Fibroblast of the aortic adventitia (primary cell): Measurements from ENCODE around the gene FARP1. TPM values are rescaled to one million over a fixed set of nuclear protein-coding genes. Genes with fewer than 3 reads are reported as not detected.

Experiments
- DNase-seq: peaks from one replicate; pipeline ENCODE4 v3.0.0-alpha.2; 2010; ENCODE audit warnings: low read depth
- H3K4me3 ChIP-seq: 2 replicates; pipeline ENCODE4 v1.5.1; 2011; ENCODE audit warnings: low read depth, mild to moderate bottlenecking, control low read depth, low read length, moderate library complexity
- total RNA-seq: library from RNA; depleted of rRNA; stranded (reverse); fragments of >200 nt; gene quantifications from 2 replicates; pipeline ENCODE4 v1.2.3, GENCODE V29; 2012; ENCODE audit warnings: low replicate concordance
- TF ChIP-seq, protein P1 (sequence below): IDR thresholded peaks from 2 replicates; pipeline ENCODE4 v1.5.1; 2011; ENCODE audit warnings: mild to moderate bottlenecking, low read length, control low read depth, inconsistent platforms; ENCODE audit not compliant: insufficient read depth

Gene FARP1
- total RNA-seq, 1 donor, result 16.2 TPM

DNA sequence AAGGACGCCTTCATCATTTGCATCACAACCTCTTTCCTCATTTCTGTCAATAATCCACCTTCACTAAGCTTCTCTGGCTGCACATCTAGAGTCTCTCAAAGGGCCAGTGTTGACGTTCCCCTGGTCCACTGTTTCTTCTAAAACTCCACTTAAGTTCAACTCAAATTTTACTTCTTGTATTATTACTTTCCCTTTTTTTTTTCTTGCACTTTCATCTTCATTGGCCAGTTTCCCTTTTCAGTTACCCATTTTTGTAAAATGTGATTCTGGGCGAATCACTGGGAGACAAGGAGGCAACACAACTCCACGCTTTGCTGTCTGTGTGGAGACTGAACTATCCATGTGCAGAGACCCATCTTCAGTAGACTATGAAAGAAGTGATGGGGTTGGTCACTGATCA lies 162.8 kb downstream of the FARP1 start:
- TF ChIP-seq, protein P1, sequence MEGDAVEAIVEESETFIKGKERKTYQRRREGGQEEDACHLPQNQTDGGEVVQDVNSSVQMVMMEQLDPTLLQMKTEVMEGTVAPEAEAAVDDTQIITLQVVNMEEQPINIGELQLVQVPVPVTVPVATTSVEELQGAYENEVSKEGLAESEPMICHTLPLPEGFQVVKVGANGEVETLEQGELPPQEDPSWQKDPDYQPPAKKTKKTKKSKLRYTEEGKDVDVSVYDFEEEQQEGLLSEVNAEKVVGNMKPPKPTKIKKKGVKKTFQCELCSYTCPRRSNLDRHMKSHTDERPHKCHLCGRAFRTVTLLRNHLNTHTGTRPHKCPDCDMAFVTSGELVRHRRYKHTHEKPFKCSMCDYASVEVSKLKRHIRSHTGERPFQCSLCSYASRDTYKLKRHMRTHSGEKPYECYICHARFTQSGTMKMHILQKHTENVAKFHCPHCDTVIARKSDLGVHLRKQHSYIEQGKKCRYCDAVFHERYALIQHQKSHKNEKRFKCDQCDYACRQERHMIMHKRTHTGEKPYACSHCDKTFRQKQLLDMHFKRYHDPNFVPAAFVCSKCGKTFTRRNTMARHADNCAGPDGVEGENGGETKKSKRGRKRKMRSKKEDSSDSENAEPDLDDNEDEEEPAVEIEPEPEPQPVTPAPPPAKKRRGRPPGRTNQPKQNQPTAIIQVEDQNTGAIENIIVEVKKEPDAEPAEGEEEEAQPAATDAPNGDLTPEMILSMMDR, result no peak
- no peak overlapping the region for H3K4me3 ChIP-seq
- DNase-seq, result no peak

DNA sequence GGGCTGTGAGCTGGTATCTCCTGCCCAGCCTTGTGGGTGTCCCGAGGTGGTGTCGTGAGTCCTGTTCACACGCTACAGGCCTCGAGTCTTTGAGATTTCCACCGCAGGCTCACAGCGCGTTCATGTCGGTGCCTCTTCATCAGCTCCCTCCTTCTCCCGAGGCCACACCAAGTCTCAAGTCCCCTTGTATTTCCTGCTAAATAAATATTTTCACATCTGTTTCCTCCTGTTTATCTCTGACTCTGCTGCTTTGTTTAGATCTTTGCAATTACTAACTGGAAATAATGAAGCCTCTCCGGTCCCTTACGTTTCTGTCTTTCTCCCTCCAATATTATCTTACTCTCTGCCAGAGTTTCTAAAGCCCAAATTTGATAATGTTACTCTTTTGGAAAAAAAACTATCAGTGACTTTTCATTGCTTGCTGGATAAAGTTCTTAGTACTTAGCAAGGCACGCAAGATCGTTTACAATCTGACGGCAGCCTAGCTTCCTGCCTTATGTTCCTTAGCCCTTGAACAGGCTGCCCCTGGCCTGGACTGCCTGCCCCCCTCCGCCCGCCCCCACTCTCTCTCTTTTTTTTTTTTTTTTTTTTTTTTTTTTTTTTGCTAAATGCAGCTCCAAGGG lies 164.7 kb downstream of the FARP1 start:
- no peak for DNase-seq
- H3K4me3 ChIP-seq, result no peak overlapping the region
- TF ChIP-seq, protein P1, result no peak

DNA sequence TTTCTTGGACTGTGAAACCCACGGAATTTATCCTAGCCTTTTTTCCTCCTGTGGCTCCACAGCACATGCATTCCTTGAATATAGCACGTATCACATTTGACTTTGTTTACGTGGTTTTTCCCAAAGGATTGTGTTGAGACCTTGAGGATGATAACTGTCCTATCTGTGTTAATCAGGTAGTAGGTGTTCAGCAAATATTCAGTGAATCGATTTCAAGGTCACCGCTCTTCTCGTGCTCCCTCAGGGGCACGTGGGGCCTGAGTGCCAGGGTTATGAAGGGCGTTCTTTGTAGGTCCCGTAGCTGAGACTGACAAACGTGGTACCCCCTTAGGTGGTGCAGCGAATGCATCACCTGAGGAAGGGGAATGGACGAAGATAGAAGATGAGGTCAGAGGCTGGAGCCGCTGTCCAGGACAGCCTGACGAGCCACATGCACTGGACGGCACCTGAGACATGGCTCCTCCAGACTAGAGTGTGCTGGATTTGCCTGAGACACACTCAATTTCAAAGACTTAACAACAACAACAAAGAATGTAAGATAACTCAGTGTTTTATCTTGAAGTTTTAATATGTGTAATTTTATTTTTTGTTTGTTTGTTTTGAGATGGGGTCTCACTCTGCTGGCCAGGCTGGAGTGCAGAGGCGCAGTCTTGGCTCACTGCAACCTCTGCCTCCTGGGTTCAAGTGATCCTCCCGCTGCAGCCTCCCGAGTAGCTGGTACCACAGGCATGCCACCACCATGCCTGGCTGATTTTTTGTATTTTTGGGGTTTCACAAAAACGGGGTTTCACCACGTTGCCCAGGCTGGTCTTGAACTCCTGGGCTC lies 165.4 kb downstream of the FARP1 start:
- TF ChIP-seq, protein P1, result no peak
- DNase-seq, result no peak
- H3K4me3 ChIP-seq, result no peak overlapping the region

DNA sequence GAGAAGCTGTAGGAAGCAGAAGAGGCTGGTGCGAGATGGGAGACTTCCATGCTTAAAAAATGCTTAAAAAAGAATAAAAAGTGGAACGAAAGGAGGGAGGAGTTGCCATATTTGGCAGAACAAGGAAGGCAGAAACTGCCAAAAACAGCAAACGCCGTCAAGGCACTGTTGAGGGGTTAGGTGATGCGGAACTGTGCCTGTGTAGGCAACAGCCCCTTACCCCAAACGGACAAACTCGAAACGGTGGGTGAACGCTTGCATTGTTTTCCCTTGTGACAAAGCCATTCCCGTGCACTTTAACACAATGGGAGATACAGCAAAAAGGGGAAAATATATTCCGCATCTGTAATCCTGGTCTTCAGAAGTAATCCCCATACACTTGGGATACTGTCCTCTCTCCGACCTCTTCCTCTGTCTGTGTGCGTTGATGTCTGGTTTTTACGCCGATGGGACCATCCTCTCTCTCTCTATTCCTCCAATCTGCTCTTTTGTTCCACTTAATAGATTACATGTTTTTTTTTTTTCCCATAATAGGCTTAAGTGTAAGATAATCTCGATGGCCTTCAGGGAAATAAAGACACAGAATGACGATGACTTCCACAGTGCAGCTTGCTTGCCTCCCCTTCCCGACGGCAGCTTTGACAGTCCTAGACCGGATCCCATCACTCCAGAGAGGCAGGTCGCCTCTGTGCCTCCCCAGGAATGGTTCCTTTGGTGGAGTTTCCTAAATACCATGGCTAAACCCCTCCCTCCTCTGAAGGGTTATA lies 166.9 kb downstream of the FARP1 start:
- DNase-seq, result no peak
- no peak overlapping the region for H3K4me3 ChIP-seq
- TF ChIP-seq, protein P1, result no peak

DNA sequence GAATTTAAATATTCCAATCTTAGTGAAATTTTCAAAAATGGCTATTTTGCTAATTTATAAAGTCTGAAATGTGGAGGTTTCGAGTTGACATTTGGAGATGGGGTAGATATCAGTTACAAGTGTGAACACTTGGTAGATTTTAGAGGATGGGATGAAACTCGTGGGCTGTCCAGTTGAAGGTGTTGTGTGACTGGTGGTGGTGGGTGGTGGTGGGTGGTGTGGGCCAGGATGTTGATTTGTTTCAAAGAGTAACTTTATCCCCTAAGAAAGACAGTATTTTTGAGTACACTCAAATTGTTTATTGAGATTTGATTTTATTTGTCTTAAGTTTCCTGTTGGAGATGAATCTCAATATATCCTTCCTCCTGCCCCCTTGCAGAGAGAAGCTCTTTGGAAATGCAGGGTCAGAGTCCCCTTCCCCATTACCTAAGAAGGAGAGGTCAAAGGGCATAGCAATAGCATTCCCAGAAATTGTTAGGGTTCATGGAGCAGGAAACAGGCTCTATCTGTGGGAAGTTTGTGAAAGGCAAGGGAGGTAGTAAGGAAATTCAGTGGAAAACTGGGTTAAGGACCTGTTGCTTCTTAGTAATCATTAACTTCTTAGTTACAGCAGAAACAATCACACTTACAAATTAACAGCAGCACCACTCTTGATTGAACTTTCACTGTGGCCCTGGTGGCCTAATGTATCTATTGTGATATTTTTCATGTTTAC lies 167.7 kb downstream of the FARP1 start:
- TF ChIP-seq, protein P1, result no peak
- DNase-seq, result no peak

DNA sequence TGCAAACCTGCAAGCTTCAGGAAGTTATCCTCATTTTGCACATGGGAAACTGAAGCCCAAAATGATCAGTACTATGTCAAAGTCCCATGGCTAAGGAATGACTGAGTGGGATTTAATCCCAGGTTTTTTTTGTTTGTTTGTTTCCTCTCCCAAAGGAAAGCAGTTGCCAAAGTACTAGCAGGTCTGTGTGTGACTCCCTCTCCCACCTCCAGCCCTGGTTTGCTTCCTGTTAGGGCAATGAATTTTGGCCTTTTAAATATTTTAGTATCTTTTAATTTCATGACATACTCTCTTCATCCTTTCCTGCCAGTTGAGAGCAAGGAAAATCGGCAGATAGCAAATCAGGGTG lies 168.3 kb downstream of the FARP1 start:
- no peak for DNase-seq
- TF ChIP-seq, protein P1, result no peak
- H3K4me3 ChIP-seq, result no peak overlapping the region

More for the DNA sequence above, 167.7 kb downstream of the FARP1 start:
- H3K4me3 ChIP-seq, result no peak overlapping the region
